Panc1 (cell line): ENCODE results near the gene GNAI1. TPM values are rescaled to one million over a fixed set of nuclear protein-coding genes. Genes with fewer than 3 reads are reported as not detected.

Source experiments
- ATAC-seq: fragments of 200-7000 bp; cut with Tn5 transposase; 2 replicates; pipeline ENCODE4 v1.9.1; 2020; ENCODE audit warnings: mild to moderate bottlenecking, moderate library complexity
- BruUV-seq: library from RNA; stranded (reverse); fragments of 400-500 nt; replicated peaks from 2 replicates; lab custom pipeline; 2021; lab: Mats Ljungman, UMichigan
- CTCF ChIA-PET: fragments of 300-600 bp; sonication (Branson Sonifier 250); formaldehyde crosslinking; loops from one replicate; lab custom pipeline; 2022; ENCODE audit warnings: antibody characterized with exemption; lab: Charles Lee
- POLR2A ChIA-PET: fragments of 300-600 bp; sonication (Branson Sonifier 250); formaldehyde crosslinking; loops from one replicate; lab custom pipeline; 2022; ENCODE audit warnings: antibody characterized with exemption; lab: Charles Lee
- DNase-seq: peaks from one replicate; pipeline ENCODE4 v3.0.0-alpha.2; 2010; ENCODE audit warnings: low read depth, low spot score
- H3K27ac ChIP-seq: 2 replicates; pipeline ENCODE4 v1.5.1; 2011; ENCODE audit warnings: mild to moderate bottlenecking, low read length, inconsistent platforms
- H3K27me3 ChIP-seq: fragments of 200-500 bp; sonication (Bioruptor generic); 2 replicates; pipeline ENCODE4 v1.6.0; 2014; ENCODE audit warnings: low read length, inconsistent platforms; ENCODE audit not compliant: control insufficient read depth, insufficient read depth
- H3K36me3 ChIP-seq: fragments of 200-500 bp; sonication (Bioruptor generic); 2 replicates; pipeline ENCODE4 v1.5.1; 2014; ENCODE audit warnings: inconsistent platforms, mild to moderate bottlenecking, low read length, moderate library complexity; ENCODE audit not compliant: control insufficient read depth, insufficient read depth
- H3K4me1 ChIP-seq: 2 replicates; pipeline ENCODE4 v1.5.1; 2011; ENCODE audit warnings: inconsistent platforms, mild to moderate bottlenecking, low read length, moderate library complexity; ENCODE audit not compliant: control insufficient read depth, insufficient read depth
- H3K4me3 ChIP-seq, 2 experiments: 2 replicates each; pipeline ENCODE4 v1.5.1; 2011 to 2012; ENCODE audit warnings: low read depth in 2 of 2, low read length in 2 of 2, mild to moderate bottlenecking in 2 of 2, inconsistent platforms in 1 of 2, moderate library complexity in 1 of 2
- H3K9me3 ChIP-seq: fragments of 200-500 bp; sonication (Bioruptor generic); 2 replicates; pipeline ENCODE4 v1.5.1; 2014; ENCODE audit warnings: low read depth, mild to moderate bottlenecking, inconsistent platforms, low read length, moderate library complexity; ENCODE audit not compliant: control insufficient read depth, insufficient read depth
- POLR2AphosphoS5 ChIP-seq: IDR thresholded peaks from 2 replicates; pipeline ENCODE4 v1.6.1; 2012; ENCODE audit warnings: mild to moderate bottlenecking, low read depth, low read length, moderate library complexity
- SIN3A ChIP-seq: IDR thresholded peaks from 2 replicates; pipeline ENCODE4 v1.6.1; 2012; ENCODE audit warnings: low read depth, mild to moderate bottlenecking, low read length, moderate library complexity, borderline replicate concordance; ENCODE audit not compliant: insufficient read depth
- TCF7L2 ChIP-seq: IDR thresholded peaks from 2 replicates; pipeline ENCODE4 v1.6.1; 2011; ENCODE audit warnings: mild to moderate bottlenecking, low read depth, low read length, inconsistent platforms
- in situ Hi-C: cut with HindIII; loops from 2 replicates; pipeline ENCODE4 v1.10.0; 2016; ENCODE audit warnings: low sequenced_read_pairs, low pct_unique_long_range_greater_than_20kb
- intact Hi-C: fragments of 100-400 bp; cut with micrococcal nuclease; formaldehyde crosslinking; loops from one replicate; pipeline ENCODE4 v1.10.0; 2022; ENCODE audit not compliant: unreplicated experiment
- total RNA-seq: library from RNA; stranded (reverse); gene quantifications from one replicate; pipeline ENCODE4 v1.2.1, GENCODE V29; 2021; ENCODE audit not compliant: unreplicated experiment
- TF ChIP-seq, protein P1 (sequence below), 2 experiments: IDR thresholded peaks; 2 replicates each; pipeline ENCODE4 v1.6.1; 2011 to 2012; ENCODE audit warnings: low read depth in 2 of 2, control low read depth in 1 of 2, low read length in 1 of 2, mild to moderate bottlenecking in 1 of 2, moderate library complexity in 1 of 2; ENCODE audit not compliant: insufficient read depth in 1 of 2
- TF ChIP-seq, protein P2 (sequence below): fragments of 450-650 bp; IDR thresholded peaks from 2 replicates; pipeline ENCODE4 v1.5.1; 2017; ENCODE audit warnings: mild to moderate bottlenecking

GNAI1 gene
- total RNA-seq, 1 experiment from 2014 or later = 19.2 TPM

DNA sequence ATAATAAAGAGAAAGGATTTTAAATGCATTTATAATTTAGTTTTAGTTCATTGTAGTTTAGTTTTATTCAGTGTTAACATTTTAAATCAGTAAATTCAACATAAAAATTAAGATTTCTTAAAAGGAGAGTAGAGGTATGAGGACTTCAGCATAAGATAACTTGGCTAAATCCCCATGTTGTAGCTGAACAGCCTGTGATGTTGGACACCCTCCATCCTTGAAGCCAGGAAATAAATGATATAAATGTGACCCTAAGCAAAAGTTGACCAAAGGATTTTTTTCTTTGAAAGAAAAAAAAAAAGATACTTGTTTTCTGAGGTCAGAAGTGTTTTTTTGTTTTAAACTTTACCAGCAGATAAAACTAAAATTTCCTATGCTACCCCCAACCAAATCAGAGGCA lies 48.7 kb downstream of the GNAI1 start:
- Histone ChIP-seq H3K27me3 (no peaks in the 10 kb centered on the region), H3K27ac (no peak overlapping the region), H3K4me1 (peaks cover 9% of the 10 kb centered on the region), H3K9me3 (no peaks in the 10 kb centered on the region), H3K4me3 (no peak overlapping the region), H3K36me3 (no peaks in the 10 kb centered on the region)
- BruUV-seq = no TSS peak
- no peak for ATAC-seq
- intact Hi-C loops = no loop called here
- ChIA-PET CTCF (no interaction called here), POLR2A (no interaction called here)
- TF ChIP-seq, protein P1, sequence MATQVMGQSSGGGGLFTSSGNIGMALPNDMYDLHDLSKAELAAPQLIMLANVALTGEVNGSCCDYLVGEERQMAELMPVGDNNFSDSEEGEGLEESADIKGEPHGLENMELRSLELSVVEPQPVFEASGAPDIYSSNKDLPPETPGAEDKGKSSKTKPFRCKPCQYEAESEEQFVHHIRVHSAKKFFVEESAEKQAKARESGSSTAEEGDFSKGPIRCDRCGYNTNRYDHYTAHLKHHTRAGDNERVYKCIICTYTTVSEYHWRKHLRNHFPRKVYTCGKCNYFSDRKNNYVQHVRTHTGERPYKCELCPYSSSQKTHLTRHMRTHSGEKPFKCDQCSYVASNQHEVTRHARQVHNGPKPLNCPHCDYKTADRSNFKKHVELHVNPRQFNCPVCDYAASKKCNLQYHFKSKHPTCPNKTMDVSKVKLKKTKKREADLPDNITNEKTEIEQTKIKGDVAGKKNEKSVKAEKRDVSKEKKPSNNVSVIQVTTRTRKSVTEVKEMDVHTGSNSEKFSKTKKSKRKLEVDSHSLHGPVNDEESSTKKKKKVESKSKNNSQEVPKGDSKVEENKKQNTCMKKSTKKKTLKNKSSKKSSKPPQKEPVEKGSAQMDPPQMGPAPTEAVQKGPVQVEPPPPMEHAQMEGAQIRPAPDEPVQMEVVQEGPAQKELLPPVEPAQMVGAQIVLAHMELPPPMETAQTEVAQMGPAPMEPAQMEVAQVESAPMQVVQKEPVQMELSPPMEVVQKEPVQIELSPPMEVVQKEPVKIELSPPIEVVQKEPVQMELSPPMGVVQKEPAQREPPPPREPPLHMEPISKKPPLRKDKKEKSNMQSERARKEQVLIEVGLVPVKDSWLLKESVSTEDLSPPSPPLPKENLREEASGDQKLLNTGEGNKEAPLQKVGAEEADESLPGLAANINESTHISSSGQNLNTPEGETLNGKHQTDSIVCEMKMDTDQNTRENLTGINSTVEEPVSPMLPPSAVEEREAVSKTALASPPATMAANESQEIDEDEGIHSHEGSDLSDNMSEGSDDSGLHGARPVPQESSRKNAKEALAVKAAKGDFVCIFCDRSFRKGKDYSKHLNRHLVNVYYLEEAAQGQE (IDR thresholded peaks at IDR 0.05; ENCODE audit: insufficient read depth in 1 of 2, low read depth in 2 of 2, low read length in 1 of 2) = no peak
- TF ChIP-seq TCF7L2 (no peak), SIN3A (no peak), POLR2AphosphoS5 (no peak)
- TF ChIP-seq, protein P2, sequence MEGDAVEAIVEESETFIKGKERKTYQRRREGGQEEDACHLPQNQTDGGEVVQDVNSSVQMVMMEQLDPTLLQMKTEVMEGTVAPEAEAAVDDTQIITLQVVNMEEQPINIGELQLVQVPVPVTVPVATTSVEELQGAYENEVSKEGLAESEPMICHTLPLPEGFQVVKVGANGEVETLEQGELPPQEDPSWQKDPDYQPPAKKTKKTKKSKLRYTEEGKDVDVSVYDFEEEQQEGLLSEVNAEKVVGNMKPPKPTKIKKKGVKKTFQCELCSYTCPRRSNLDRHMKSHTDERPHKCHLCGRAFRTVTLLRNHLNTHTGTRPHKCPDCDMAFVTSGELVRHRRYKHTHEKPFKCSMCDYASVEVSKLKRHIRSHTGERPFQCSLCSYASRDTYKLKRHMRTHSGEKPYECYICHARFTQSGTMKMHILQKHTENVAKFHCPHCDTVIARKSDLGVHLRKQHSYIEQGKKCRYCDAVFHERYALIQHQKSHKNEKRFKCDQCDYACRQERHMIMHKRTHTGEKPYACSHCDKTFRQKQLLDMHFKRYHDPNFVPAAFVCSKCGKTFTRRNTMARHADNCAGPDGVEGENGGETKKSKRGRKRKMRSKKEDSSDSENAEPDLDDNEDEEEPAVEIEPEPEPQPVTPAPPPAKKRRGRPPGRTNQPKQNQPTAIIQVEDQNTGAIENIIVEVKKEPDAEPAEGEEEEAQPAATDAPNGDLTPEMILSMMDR = no peak
- no peak for DNase-seq
- in situ Hi-C loops = no loop called here

- BruUV-seq = no TSS peak
- CTCF ChIA-PET = no interaction called here
- H3K4me3 ChIP-seq = no peak overlapping the region
- H3K27me3 ChIP-seq = no peaks in the 10 kb centered on the region
- H3K9me3 ChIP-seq = no peaks in the 10 kb centered on the region
- no peak for TF ChIP-seq TCF7L2
- TF ChIP-seq, protein P1 (IDR thresholded peaks at IDR 0.05; ENCODE audit: insufficient read depth in 1 of 2, low read depth in 2 of 2, low read length in 1 of 2) = no peak
- no peak for TF ChIP-seq SIN3A
- TF ChIP-seq, protein P2 = no peak
- TF ChIP-seq POLR2AphosphoS5 = no peak
- H3K4me1 ChIP-seq = peaks cover 9% of the 10 kb centered on the region
- ATAC-seq (no peak), DNase-seq (no peak)
- intact Hi-C loops = no loop called here
- no peak overlapping the region for H3K27ac ChIP-seq
- POLR2A ChIA-PET = no interaction called here
- in situ Hi-C loops = no loop called here
- no peaks in the 10 kb centered on the region for H3K36me3 ChIP-seq
These were observed 49.5 kb downstream of the GNAI1 start for GRCh38 chr7:80183900-80184685.
